NB4 (cell line): Measurements from ENCODE around the gene ANKRD12.

Source experiments
- DNase-seq: peaks from one replicate; pipeline ENCODE4 v3.0.0; 2010; ENCODE audit warnings: low read depth
- H3K4me3 ChIP-seq: one replicate; pipeline ENCODE4 v1.5.1; 2011; ENCODE audit warnings: mild to moderate bottlenecking, low read depth, low read length, moderate library complexity
- MYC ChIP-seq: IDR thresholded peaks from 2 replicates; pipeline ENCODE4 v1.6.1; 2011; ENCODE audit warnings: low read depth, low read length
- POLR2A ChIP-seq: IDR thresholded peaks from 2 replicates; pipeline ENCODE4 v1.6.1; 2011; ENCODE audit warnings: mild to moderate bottlenecking; ENCODE audit not compliant: insufficient read length; ENCODE audit errors: extremely low read depth
- TF ChIP-seq, protein P1 (sequence below): IDR thresholded peaks from 2 replicates; pipeline ENCODE4 v1.6.1; 2011; ENCODE audit warnings: low read depth, low read length
- TF ChIP-seq, protein P2 (sequence below): IDR thresholded peaks from one replicate; pipeline ENCODE4 v1.5.1; 2012; ENCODE audit warnings: low read depth, low read length

ANKRD12 gene

DNA sequence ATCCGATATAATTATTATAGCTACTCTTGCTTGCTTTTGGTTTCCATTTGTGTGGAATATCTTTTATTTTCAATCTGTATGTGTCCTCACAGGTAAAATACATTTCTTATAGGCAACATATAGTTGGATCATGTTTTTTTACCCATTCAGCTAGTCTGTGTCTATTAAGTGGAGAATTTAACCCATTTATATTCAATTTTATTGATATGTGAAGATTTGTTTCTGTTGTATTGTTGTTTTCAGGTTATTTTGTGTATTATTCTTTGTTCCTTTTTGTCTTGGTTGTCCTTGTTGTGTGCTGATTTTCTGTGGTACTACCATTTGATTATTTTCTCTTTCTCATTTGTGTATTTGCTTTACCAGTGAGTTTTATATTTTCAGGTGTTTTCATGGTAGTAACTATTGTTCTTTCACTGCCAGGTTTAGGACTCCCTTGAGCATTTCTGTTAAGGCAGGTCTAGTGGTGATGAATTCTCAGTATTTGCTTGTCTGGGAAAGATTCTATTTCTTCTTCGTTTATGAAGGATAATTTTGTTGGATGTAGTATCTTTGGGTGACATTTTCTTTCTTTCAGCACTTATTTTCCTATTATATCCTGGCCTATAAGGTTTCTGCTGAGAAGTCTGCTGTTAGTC lies 95.4 kb downstream of the ANKRD12 start:
- TF ChIP-seq POLR2A = no peak
- TF ChIP-seq MYC = no peak
- TF ChIP-seq, protein P1, sequence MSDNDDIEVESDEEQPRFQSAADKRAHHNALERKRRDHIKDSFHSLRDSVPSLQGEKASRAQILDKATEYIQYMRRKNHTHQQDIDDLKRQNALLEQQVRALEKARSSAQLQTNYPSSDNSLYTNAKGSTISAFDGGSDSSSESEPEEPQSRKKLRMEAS = no peak
- TF ChIP-seq, protein P2, sequence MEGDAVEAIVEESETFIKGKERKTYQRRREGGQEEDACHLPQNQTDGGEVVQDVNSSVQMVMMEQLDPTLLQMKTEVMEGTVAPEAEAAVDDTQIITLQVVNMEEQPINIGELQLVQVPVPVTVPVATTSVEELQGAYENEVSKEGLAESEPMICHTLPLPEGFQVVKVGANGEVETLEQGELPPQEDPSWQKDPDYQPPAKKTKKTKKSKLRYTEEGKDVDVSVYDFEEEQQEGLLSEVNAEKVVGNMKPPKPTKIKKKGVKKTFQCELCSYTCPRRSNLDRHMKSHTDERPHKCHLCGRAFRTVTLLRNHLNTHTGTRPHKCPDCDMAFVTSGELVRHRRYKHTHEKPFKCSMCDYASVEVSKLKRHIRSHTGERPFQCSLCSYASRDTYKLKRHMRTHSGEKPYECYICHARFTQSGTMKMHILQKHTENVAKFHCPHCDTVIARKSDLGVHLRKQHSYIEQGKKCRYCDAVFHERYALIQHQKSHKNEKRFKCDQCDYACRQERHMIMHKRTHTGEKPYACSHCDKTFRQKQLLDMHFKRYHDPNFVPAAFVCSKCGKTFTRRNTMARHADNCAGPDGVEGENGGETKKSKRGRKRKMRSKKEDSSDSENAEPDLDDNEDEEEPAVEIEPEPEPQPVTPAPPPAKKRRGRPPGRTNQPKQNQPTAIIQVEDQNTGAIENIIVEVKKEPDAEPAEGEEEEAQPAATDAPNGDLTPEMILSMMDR = no peak
- no peak for DNase-seq
- H3K4me3 ChIP-seq = no peak overlapping the region

DNA sequence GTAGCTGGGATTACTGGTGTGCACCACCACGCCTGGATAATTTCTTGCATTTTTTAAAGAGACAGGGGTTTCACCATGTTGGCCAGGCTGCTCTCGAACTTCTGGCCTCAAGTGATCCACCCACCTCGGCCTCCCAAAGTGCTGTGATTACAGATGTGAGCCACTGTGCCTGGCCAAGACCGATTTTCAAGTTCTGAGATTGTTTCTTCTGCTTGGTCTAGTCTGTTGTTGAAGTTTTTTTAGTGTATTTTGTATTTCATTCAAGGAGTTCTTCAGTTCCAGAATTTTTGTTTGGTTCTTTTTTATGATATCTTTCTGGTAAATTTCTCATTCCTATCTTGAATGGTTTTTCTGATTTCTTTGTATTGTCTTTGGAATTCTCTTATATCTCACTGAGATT lies 96.4 kb downstream of the ANKRD12 start:
- H3K4me3 ChIP-seq = no peak overlapping the region
- no peak for TF ChIP-seq MYC
- TF ChIP-seq, protein P2 = no peak
- TF ChIP-seq POLR2A = no peak
- TF ChIP-seq, protein P1 = no peak
- DNase-seq = no peak

DNA sequence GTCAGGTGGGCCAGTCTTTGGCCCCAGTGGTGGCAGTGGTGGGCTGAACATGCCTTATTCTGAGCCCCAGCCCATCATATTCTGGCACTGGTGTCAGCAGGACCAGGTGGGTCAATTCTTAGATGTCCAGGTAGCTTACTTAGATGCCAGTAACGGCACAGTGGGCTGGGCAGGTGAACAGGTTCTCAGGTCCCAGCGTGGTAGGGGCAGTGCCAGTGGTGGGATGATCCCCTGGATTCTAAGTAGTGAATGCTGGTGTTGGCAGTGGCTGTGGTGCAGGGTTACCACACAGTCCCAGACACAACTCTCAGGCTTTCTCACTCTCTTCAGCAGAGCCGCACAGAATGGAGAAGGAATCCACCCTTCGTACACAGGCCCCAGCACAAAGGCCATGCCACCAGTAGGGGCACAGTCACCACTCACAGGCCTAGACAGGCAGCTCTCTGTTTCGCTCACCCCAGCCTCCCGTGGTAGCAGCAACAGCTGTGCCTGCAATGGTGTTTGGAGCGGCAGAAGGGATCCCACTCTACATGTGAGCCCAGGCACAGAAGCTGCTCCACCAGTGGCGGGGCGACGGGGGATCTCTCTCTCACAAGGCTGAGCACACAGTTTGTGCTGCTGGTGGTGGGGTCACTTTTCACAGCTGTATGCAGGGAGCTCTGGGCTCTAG lies 97.3 kb downstream of the ANKRD12 start:
- no peak overlapping the region for H3K4me3 ChIP-seq
- DNase-seq = no peak
- no peak for TF ChIP-seq POLR2A
- no peak for TF ChIP-seq MYC
- TF ChIP-seq, protein P1 = no peak
- TF ChIP-seq, protein P2 = no peak

DNA sequence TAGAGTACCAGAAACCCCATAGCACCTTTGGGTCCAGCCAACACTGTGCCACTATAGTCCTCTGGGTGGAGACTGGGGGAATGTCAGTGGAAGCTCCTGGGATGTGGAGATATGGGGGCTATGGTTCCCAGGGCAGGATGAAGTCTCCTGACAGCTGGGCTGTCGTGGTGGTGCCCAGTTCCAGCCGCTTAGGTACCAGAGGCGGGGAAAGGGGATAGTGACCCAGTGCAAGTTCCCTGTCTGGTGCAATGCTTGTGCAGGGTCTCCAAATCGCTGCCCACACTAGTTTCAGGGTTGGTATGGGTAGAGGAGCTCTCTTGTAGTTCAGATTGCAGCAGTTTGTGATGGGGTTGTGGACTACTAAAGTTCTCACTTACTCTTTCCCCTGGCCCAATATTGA lies 97.9 kb downstream of the ANKRD12 start:
- DNase-seq = no peak
- H3K4me3 ChIP-seq = no peak overlapping the region
- TF ChIP-seq POLR2A = no peak
- TF ChIP-seq, protein P1 = no peak
- TF ChIP-seq, protein P2 = no peak
- no peak for TF ChIP-seq MYC

DNA sequence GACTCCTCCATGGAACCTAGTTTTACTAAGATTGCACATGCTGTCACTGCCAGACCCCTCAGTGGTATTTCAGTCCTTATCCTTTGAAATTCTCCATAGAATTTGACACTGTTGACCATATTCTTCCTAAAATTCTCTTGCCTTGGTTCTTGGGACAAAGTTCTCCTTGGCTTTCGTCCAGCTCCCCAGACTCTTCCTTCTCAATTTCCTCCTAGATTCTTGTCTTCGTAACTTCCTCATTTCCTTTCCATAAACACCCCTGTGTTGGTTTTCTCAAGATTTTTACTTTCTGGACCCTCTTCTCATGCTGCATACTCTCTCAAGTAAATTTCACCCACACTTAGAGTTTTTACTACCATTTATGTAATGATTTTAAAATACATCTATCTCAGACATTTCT lies 101.4 kb downstream of the ANKRD12 start:
- TF ChIP-seq, protein P1 = no peak
- DNase-seq = peak; percentile 2
- no peak overlapping the region for H3K4me3 ChIP-seq

DNA sequence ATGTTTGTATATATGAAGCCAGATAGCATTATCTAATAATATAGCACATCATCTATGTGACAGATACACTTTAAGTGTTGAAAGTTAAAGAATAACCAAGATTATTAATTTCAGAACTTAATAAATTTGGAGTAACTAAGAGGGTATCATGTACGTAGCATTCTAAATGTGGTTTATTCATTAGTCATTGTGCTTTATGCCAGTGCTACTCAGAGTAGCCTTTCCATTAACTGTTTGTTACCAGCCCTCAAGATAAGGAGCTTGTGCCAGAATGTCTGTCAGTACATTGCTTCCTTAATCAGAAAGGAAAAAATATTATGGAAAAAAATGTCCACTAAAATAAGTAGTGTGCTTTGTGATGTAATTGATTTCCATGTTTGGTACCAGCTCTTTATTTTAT lies 103.1 kb downstream of the ANKRD12 start:
- DNase-seq = no peak
- TF ChIP-seq MYC (no peak), POLR2A (no peak)
- TF ChIP-seq, protein P1 = no peak
- TF ChIP-seq, protein P2 = no peak
- H3K4me3 ChIP-seq = no peak overlapping the region
